Common myeloid progenitor, CD34-positive (primary cell): ENCODE data around the gene RPL10A.

Source experiments
- CTCF ChIA-PET: fragments of 350-600 bp; sonication (Branson Sonifier 250); formaldehyde crosslinking; loops from one replicate; lab custom pipeline; 2021; ENCODE audit warnings: antibody characterized with exemption; lab: Charles Lee
- POLR2A ChIA-PET: fragments of 350-600 bp; sonication (Branson Sonifier 250); formaldehyde crosslinking; loops from one replicate; lab custom pipeline; 2021; ENCODE audit warnings: antibody characterized with exemption; lab: Charles Lee
- DNase-seq, 3 donors: peaks; one replicate each; pipeline versions ENCODE4 v3.0.0 to v3.0.0-alpha.2; 2013
- H3K27ac ChIP-seq, 2 experiments: 1 replicate in 1 of 2; 2 replicates in 1 of 2; pipeline ENCODE4 v1.7.0; 2013; ENCODE audit warnings: inconsistent platforms in 2 of 2, low read length in 2 of 2, mild to moderate bottlenecking in 2 of 2, low read depth in 1 of 2, moderate library complexity in 1 of 2; ENCODE audit not compliant: severe bottlenecking in 2 of 2, insufficient read depth in 1 of 2, poor library complexity in 1 of 2
- H3K27me3 ChIP-seq, 5 experiments: replicated peaks in 2 of 5; 1 replicate in 3 of 5; 2 replicates in 2 of 5; pipeline versions ENCODE4 v1.6.1 to v1.7.0; 2013; ENCODE audit warnings: low read length in 4 of 5, mild to moderate bottlenecking in 2 of 5, moderate library complexity in 2 of 5, inconsistent platforms in 1 of 5; ENCODE audit not compliant: insufficient read depth in 5 of 5, control insufficient read depth in 4 of 5
- H3K36me3 ChIP-seq, 4 experiments: 1 replicate in 2 of 4; 2 replicates in 2 of 4; pipeline versions ENCODE4 v1.6.1 to v1.7.0; 2013; ENCODE audit warnings: low read length in 3 of 4, control low read depth in 1 of 4, mild to moderate bottlenecking in 1 of 4; ENCODE audit not compliant: control insufficient read depth in 4 of 4, insufficient read depth in 4 of 4
- H3K4me1 ChIP-seq, 4 experiments: 1 replicate in 3 of 4; 2 replicates in 1 of 4; pipeline versions ENCODE4 v1.6.1 to v1.7.1; 2013; ENCODE audit warnings: low read length in 3 of 4, mild to moderate bottlenecking in 3 of 4, control low read depth in 1 of 4, inconsistent platforms in 1 of 4, moderate library complexity in 1 of 4; ENCODE audit not compliant: control insufficient read depth in 4 of 4, insufficient read depth in 4 of 4; ENCODE audit errors: control extremely low read depth in 1 of 4
- H3K4me3 ChIP-seq, 7 experiments: 1 replicate in 4 of 7; 2 replicates in 3 of 7; pipeline versions ENCODE4 v1.5.1 to v1.7.0; 2013; ENCODE audit warnings: mild to moderate bottlenecking in 7 of 7, low read length in 6 of 7, moderate library complexity in 6 of 7, inconsistent platforms in 2 of 7, low read depth in 2 of 7, control low read depth in 1 of 7; ENCODE audit not compliant: insufficient read depth in 4 of 7, control insufficient read depth in 1 of 7; ENCODE audit errors: extremely low read depth in 1 of 7
- H3K9me3 ChIP-seq, 5 experiments: 1 replicate in 4 of 5; 2 replicates in 1 of 5; pipeline versions ENCODE4 v1.6.1 to v1.7.1; 2013; ENCODE audit warnings: low read length in 4 of 5, mild to moderate bottlenecking in 2 of 5, inconsistent platforms in 1 of 5, low read depth in 1 of 5, moderate library complexity in 1 of 5; ENCODE audit not compliant: control insufficient read depth in 4 of 5, insufficient read depth in 2 of 5; ENCODE audit errors: control extremely low read depth in 1 of 5
- WGBS: methylation state at CpG from one replicate; pipeline ENCODE4 v1.1.5; 2013; ENCODE audit not compliant: insufficient coverage; 5-methylcytosine and 5-hydroxymethylcytosine counted together

Gene RPL10A

DNA sequence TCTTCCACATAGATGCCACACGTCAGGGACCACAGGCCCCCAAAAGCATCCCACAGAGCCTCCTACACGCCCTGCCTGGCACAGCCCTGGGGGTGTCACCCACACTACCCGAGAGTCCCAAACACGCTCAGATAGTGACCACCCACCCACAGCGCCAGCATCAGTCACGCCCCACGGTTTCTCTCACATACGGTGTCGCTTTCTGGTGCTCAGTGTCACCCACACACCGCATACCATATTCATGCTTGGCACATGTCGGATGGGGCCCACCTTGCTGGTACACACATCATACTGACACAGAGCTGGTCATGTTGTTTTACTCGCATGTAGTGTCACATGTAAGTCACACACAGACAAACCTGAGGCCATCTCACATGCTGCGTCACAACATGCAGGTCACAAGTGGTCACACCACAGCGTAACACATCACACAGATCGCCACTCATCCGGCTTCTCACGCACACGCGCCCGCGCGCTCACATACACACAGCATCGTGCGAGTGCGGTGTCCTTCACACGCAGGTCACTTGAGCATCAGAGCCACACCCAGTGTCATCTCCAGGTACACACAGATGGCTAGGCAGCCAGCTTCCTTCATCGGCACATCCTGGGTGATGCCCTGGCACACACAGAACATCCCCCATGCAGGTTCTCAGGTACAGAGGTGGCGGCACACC lies 25.2 kb downstream of the RPL10A start:
- ChIA-PET POLR2A (no interaction called here), CTCF (no interaction called here)
- H3K36me3 ChIP-seq, result no peaks in the 10 kb centered on the region
- no peak overlapping the region for H3K4me3 ChIP-seq
- H3K4me1 ChIP-seq, result peaks cover 0 to 81% (median 68%) of the 10 kb centered on the region in 4 experiments
- no peaks in the 10 kb centered on the region for H3K9me3 ChIP-seq
- peaks cover 0 to 31% (median 5%) of the 10 kb centered on the region in 5 experiments for H3K27me3 ChIP-seq
- no peak overlapping the region for H3K27ac ChIP-seq
- 90% methylated on average over 28 of the region's 28 CpGs for WGBS
- peak in 1 of 3 donors; percentile 42 for DNase-seq

DNA sequence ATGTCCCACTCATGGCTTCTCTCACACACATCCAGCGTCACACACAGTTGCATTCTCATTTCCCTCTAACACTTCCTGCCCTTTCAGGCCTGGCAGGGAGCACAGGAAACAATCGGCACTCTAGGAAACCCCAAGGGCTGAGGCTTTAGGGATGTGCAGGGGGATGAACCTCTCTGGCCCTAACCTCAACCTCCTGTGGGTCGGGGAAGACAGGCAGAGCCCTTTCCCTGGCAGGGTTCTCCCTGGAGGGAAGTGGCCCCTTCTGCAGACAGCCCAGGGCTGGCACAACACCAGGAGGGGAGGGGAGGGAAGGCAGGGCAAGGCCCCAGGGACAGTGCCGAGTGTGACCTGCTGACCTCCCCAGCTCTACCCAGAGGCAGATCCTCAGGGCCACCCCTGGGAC lies 26.0 kb downstream of the RPL10A start:
- Histone ChIP-seq H3K4me3 (peak overlapping the region in 2 of 7 experiments; percentile 11 to 28), H3K4me1 (peaks cover 0 to 76% (median 65%) of the 10 kb centered on the region in 4 experiments), H3K27me3 (peaks cover 0 to 37% (median 7%) of the 10 kb centered on the region in 5 experiments), H3K27ac (no peak overlapping the region), H3K36me3 (no peaks in the 10 kb centered on the region), H3K9me3 (no peaks in the 10 kb centered on the region)
- peak; percentile 41 to 64 (median 60) for DNase-seq
- POLR2A ChIA-PET, result no interaction called here
- CTCF ChIA-PET, result interaction anchor here (1.1 kb wide), 1 partner anchor 196 kb away, joined by 4 read pairs; no protein-coding TSS in a partner anchor
- WGBS, result 0% methylated on average over 3 of the region's 4 CpGs

DNA sequence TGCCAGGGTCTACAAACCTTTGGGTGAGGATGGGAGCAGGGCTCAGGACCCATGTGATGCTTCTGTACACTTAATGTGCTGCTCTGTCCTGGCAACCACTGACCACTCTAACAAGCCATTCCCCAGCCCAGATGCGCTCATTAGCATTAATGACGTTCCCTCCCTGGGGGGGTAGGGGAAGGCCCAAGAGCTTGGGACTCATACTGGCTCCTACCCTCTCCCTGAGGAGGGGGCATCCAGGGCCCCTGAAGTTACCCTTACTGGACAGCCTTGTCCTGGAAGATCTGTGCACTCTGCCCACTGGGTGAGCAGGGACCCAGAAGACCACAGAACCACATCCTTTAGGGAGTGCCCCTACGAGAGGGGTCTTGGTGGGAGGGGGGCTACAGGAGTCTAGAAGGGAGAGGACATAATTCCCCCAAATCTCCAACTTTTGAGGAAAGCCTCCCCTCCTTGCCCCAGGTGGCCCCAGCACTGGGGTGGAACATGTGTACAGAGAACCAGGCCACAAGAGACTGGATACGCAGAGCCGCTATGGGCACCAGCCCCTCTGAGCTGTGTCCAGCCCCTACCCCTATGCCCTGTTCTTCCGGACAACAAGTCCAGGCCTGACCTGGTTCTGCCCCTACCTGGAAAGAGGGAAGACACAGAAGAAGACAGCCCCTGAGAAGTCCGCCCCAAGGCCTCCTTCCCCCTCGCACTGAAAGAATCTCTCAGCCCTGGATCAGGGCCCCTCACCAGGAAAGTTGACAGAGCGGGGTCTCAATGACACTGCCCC lies 27.2 kb downstream of the RPL10A start:
- Histone ChIP-seq H3K4me3 (no peak overlapping the region), H3K27me3 (peaks cover 0 to 41% (median 11%) of the 10 kb centered on the region in 5 experiments), H3K36me3 (no peaks in the 10 kb centered on the region), H3K27ac (no peak overlapping the region), H3K9me3 (no peaks in the 10 kb centered on the region), H3K4me1 (peaks cover 0 to 67% (median 59%) of the 10 kb centered on the region in 4 experiments)
- POLR2A ChIA-PET, result interaction anchor here (0.6 kb wide), 1 partner anchor 20 kb away, joined by 4 read pairs; no protein-coding TSS in a partner anchor
- WGBS, result 96% methylated on average over 3 of the region's 9 CpGs
- CTCF ChIA-PET, result interaction anchor here (1.1 kb wide), 2 partner anchors 12 to 197 kb away, joined by 3 to 4 read pairs; no protein-coding TSS in a partner anchor
- DNase-seq, result no peak

DNA sequence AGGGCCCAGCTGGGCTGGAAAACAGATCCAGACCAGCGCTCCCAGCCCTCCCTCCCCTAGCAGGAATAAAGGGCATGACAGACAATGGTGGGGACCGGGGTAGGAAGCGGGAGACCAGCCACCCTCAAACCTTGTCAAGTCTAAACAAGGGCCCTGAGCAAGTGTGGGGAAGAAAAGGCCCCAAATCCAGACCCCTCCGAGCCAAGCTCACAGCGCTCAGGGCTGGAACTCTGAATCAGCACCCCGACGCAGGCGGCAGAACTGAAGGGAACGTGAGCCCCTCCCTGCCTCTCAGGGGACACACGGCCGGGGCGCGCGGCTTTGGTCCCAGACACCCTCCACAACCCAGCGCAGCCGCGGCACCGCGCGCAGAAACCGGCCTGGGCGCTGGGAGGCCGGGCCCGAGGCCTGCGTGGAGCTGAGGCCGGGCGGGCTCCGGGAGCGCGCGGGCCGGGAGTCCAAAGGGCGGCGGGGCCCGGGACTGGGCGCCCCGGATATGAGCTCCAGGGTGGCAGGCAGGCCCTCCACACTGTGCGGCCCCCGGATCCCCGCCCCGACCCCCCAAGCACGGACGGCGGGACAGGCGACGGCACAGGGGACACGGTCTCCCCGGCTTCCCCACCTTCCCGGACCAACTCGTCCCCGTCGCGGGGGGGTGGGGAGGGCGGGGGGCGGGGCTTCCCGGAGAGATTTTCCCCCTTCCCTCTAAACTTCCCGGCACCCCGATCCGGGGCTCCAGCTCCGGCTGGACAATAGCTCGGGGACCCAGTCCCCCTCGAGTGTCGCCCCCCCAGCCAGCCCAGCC lies 28.0 kb downstream of the RPL10A start:
- POLR2A ChIA-PET, result interaction anchor here (0.6 kb wide), 1 partner anchor 1686 kb away, joined by 3 read pairs; no protein-coding TSS in a partner anchor
- H3K36me3 ChIP-seq, result no peaks in the 10 kb centered on the region
- 56% methylated on average over 32 of the region's 63 CpGs for WGBS
- peaks cover 0 to 37% (median 11%) of the 10 kb centered on the region in 5 experiments for H3K27me3 ChIP-seq
- no peak overlapping the region for H3K27ac ChIP-seq
- peaks cover 0 to 64% (median 56%) of the 10 kb centered on the region in 4 experiments for H3K4me1 ChIP-seq
- peak in 1 of 3 donors; percentile 39 for DNase-seq
- H3K9me3 ChIP-seq, result no peaks in the 10 kb centered on the region
- H3K4me3 ChIP-seq, result peak overlapping the region in 4 of 7 experiments; percentile 19 to 64 (median 34)
- CTCF ChIA-PET, result interaction anchor here (1.1 kb wide), 1 partner anchor 13 kb away, joined by 3 read pairs; no protein-coding TSS in a partner anchor

DNA sequence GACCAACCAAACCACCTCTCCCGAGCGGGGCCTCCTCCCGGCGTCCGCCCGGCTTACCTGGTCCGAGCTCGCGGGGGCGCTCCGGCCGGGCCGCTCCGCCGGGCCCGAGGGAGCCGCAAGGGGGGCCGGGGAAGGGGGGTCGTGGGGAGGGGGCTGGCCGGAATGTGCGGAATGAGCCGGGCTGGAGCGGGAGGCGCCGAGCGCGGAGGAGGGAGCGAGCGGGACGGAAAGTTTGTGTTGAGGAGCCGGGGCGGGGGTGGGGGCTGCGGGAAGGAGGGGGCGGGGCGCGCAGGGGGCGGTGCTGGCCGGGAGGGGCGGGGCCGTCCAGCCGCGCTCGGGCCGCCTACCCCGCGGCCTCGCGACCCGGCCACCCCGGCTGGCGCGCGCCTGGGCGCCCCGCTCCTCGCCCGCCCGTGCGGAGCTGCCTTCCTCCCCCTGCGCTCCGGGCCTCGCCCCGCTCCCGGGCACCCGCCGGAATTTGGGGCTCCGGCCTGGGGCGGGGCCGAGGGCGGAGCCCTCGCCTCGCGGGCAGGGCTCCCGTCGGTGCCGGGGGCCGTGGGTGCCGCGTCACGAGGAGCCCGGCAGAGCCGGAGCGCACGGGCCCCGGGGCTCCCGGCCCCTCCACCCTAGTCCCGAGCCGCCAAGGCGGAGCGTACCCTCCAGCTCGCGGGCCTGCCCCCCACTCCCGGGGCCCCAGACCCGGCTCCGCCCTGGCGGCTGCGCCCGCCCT lies 28.8 kb downstream of the RPL10A start, which contains the start of gene TEAD3:
Gene TEAD3, minus strand, starts transcription at position 239 of the 730 bp plus-strand sequence.
- DNase-seq, result peak in 2 of 3 donors; percentile 33 to 43
- Histone ChIP-seq H3K27me3 (peaks cover 0 to 31% (median 11%) of the 10 kb centered on the region in 5 experiments), H3K4me1 (peaks cover 0 to 56% (median 50%) of the 10 kb centered on the region in 4 experiments), H3K36me3 (no peaks in the 10 kb centered on the region), H3K9me3 (no peaks in the 10 kb centered on the region), H3K4me3 (peak within 1 kb of the TSS; percentile 37 to 70 (median 59)), H3K27ac (peak within 1 kb of the TSS in 1 of 2 experiments; percentile 61)
- ChIA-PET POLR2A (interaction anchor here (0.6 kb wide), 1 partner anchor 1685 kb away, joined by 3 read pairs; no protein-coding TSS in a partner anchor), CTCF (interaction anchor here (1.1 to 1.9 kb wide), 2 partner anchors 14 to 78 kb away, joined by 3 to 4 read pairs; no protein-coding TSS in a partner anchor)
- 0% methylated on average over 19 of the region's 98 CpGs for WGBS
